ENCODE results near the gene CKAP2L.

DNA sequence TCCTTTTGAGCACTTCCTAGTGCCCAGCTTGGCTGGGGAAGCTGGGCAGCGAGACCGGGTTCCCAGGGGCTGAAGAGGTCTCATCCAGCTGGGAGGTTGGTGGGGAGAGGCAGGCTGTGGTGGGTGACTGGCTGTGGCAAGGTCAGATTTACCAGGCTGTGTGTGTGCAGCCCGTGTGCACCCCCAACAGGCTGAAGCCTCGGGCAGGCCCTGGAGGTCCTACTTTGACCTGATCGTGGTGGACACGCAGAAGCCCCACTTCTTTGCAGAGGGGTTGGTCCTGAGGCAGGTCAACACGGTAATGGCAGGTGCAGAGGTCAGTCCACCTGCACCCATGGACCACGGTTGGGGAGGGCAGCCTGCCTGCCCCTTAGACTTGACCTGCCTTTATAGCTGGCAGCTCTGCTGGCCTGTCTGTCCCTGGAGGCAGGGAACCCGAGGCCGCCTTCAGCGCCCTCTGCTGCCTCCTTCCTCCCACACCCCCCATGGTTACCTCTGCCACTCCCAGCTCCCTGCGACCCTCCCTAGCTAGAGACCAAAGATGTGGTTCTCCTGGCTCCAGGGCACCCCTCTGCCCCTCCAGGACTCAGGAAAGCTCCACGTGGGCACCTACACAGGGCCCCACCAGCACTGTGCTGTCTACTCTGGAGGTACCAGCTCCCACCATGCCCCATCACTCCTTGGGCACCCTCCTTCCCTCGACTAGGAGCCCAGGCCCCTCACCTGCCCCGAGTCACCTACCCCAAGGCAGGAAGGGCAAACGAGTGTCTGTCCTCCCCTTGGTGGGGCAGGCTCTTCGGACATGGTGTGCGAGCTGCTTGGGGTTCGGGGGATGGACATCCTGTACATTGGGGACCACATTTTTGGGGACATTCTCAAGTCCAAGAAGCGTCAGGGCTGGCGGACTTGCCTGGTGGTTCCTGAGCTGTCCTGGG lies 39.6 kb downstream of the CKAP2L start:
- TF ChIP-seq, protein P1, sequence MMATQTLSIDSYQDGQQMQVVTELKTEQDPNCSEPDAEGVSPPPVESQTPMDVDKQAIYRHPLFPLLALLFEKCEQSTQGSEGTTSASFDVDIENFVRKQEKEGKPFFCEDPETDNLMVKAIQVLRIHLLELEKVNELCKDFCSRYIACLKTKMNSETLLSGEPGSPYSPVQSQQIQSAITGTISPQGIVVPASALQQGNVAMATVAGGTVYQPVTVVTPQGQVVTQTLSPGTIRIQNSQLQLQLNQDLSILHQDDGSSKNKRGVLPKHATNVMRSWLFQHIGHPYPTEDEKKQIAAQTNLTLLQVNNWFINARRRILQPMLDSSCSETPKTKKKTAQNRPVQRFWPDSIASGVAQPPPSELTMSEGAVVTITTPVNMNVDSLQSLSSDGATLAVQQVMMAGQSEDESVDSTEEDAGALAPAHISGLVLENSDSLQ (IDR thresholded peaks at IDR 0.05): no peak
- TF ChIP-seq FOXM1 (IDR thresholded peaks at IDR 0.05; ENCODE audit: borderline replicate concordance) (no peak), FOXA1 (IDR thresholded peaks at IDR 0.05) (no peak), TARDBP (IDR thresholded peaks at IDR 0.05) (no peak), ZNF384 (IDR thresholded peaks at IDR 0.05) (no peak), NFRKB (IDR thresholded peaks at IDR 0.05) (no peak), BHLHE40 (IDR thresholded peaks at IDR 0.05; ENCODE audit: borderline replicate concordance) (no peak), CTBP1 (IDR thresholded peaks at IDR 0.05; ENCODE audit: borderline replicate concordance) (no peak), SP1 (IDR thresholded peaks at IDR 0.05) (no peak), ELF4 (IDR thresholded peaks at IDR 0.05) (no peak)
